Measurements from ENCODE around the gene FHIT. TPM values are rescaled to one million over a fixed set of nuclear protein-coding genes. Genes with fewer than 3 reads are reported as not detected.

FHIT gene
- total and polyA plus RNA-seq, 2 experiments from 2014 or later = 9.7 to 16.2 TPM

GRCh38 chr3:60703956-60704736, 547.1 kb downstream of the FHIT start:
- Histone ChIP-seq H4K20me1 (ENCODE audit: insufficient read depth, poor library complexity, severe bottlenecking) (no peaks in the 10 kb centered on the region), H2AFZ (no peak overlapping the region), H3K9me3 (ENCODE audit: low read depth) (no peaks in the 10 kb centered on the region), H3K9me2 (replicated peaks; ENCODE audit: insufficient read depth) (no peaks in the 10 kb centered on the region), H3K27me3 (no peaks in the 10 kb centered on the region), H3K4me3 (no peak overlapping the region), H3K79me2 (no peaks in the 10 kb centered on the region), H3K27ac (no peak overlapping the region), H3K36me3 (replicated peaks; ENCODE audit: insufficient read depth, low read depth) (no peaks in the 10 kb centered on the region), H3K4me1 (ENCODE audit: insufficient read depth) (no peaks in the 10 kb centered on the region), H3K4me2 (no peak overlapping the region)
- no peak for DNase-seq (ENCODE audit: low spot score)
- no peak for TF ChIP-seq EZH2phosphoT487 (IDR thresholded peaks at IDR 0.05; ENCODE audit: low read depth, severe bottlenecking, unreplicated experiment)
- TF ChIP-seq CTCF (IDR thresholded peaks at IDR 0.05; ENCODE audit: poor library complexity) = no peak
- TF ChIP-seq EZH2 (IDR thresholded peaks at IDR 0.05; ENCODE audit: borderline replicate concordance) = no peak
- WGBS (ENCODE audit: low lambda C conversion rate, missing lambda C conversion rate) = 56% methylated on average over 3 of the region's 3 CpGs

- TF ChIP-seq EZH2phosphoT487 (IDR thresholded peaks at IDR 0.05; ENCODE audit: low read depth, severe bottlenecking, unreplicated experiment) = no peak
- TF ChIP-seq CTCF (IDR thresholded peaks at IDR 0.05; ENCODE audit: poor library complexity) = no peak
- TF ChIP-seq EZH2 (IDR thresholded peaks at IDR 0.05; ENCODE audit: borderline replicate concordance) = no peak
- 82% methylated on average over 3 of the region's 3 CpGs for WGBS (ENCODE audit: low lambda C conversion rate, missing lambda C conversion rate)
- Histone ChIP-seq H2AFZ (no peak overlapping the region), H3K27me3 (no peaks in the 10 kb centered on the region), H3K27ac (no peak overlapping the region), H3K9me3 (ENCODE audit: low read depth) (no peaks in the 10 kb centered on the region), H4K20me1 (ENCODE audit: insufficient read depth, poor library complexity, severe bottlenecking) (no peaks in the 10 kb centered on the region), H3K4me1 (ENCODE audit: insufficient read depth) (no peaks in the 10 kb centered on the region), H3K4me2 (no peak overlapping the region), H3K79me2 (no peaks in the 10 kb centered on the region), H3K9me2 (replicated peaks; ENCODE audit: insufficient read depth) (no peaks in the 10 kb centered on the region), H3K36me3 (replicated peaks; ENCODE audit: insufficient read depth, low read depth) (no peaks in the 10 kb centered on the region), H3K4me3 (no peak overlapping the region)
- no peak for DNase-seq (ENCODE audit: low spot score)
Observed at GRCh38 chr3:60703008-60703407, 548.2 kb downstream of the FHIT start.

- Histone ChIP-seq H3K79me2 (no peaks in the 10 kb centered on the region), H3K27ac (no peak overlapping the region), H3K36me3 (replicated peaks; ENCODE audit: insufficient read depth, low read depth) (no peaks in the 10 kb centered on the region), H4K20me1 (ENCODE audit: insufficient read depth, poor library complexity, severe bottlenecking) (no peaks in the 10 kb centered on the region), H3K27me3 (no peaks in the 10 kb centered on the region), H2AFZ (no peak overlapping the region), H3K9me2 (replicated peaks; ENCODE audit: insufficient read depth) (no peaks in the 10 kb centered on the region), H3K4me1 (ENCODE audit: insufficient read depth) (no peaks in the 10 kb centered on the region), H3K4me3 (no peak overlapping the region), H3K4me2 (no peak overlapping the region), H3K9me3 (ENCODE audit: low read depth) (no peaks in the 10 kb centered on the region)
- TF ChIP-seq EZH2phosphoT487 (IDR thresholded peaks at IDR 0.05; ENCODE audit: low read depth, severe bottlenecking, unreplicated experiment) (no peak), EZH2 (IDR thresholded peaks at IDR 0.05; ENCODE audit: borderline replicate concordance) (no peak), CTCF (IDR thresholded peaks at IDR 0.05; ENCODE audit: poor library complexity) (no peak)
- 74% methylated on average over 3 of the region's 3 CpGs for WGBS (ENCODE audit: low lambda C conversion rate, missing lambda C conversion rate)
- no peak for DNase-seq (ENCODE audit: low spot score)
Observed at GRCh38 chr3:60698117-60698516, 553.1 kb downstream of the FHIT start.

Measured in hepatocyte (in vitro differentiated cells).